ENCODE data around the gene ZNF140. TPM values are rescaled to one million over a fixed set of nuclear protein-coding genes. Genes with fewer than 3 reads are reported as not detected.

Gene ZNF140
- total and polyA plus RNA-seq, 2 donors (not counting 3 experiments of a cell fraction or from before 2014, with no cell fraction given) = 8.9 to 11.9 TPM

DNA sequence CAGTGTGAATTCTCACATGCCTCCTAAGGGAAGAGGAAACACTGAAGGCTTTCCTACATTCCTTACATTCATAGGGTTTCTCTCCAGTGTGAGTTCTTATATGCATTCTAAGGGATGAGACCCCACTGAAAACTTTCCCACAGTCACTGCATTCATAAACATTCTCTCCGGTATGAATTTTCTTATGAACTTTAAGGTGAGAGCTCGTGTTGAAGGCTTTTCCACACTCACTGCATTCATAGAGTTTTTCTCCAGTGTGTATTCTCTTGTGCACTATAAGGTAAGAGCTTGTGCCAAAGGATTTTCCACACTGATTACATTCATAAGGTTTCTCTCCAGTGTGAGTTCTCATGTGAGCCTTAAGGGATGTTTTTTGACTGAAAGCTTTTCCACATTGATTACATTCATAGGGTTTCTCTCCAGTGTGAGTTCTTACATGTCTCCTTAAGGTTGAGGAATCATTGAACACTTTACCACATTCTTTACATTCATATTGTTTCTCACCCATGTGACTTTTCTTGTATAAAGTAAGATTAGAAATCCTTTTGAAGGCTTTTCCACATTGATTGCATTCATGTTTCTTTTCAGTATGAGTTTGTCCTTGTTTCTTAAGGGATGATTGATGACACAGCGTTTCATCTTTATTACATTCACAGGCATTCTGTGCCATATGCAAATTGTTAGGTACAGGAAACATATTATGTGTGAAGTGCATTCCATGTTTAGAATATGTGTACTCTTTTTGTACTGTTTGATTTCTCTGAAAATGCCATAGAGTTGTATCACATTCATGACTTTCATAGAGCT, 39.9 kb downstream of the ZNF140 start:
- no peak overlapping the region for H3K4me3 ChIP-seq (replicated peaks in 1 of 3; ENCODE audit: insufficient read depth in 1 of 3, low read depth in 1 of 3, low read length in 3 of 3)
- no peak overlapping the region for H3K4me2 ChIP-seq (ENCODE audit: insufficient read depth, low read length)
- no peaks in the 10 kb centered on the region for H3K4me1 ChIP-seq (ENCODE audit: control insufficient read depth, extremely low read depth, insufficient read depth, low read length)
- CTCF ChIA-PET = no interaction called here
- peaks cover 17% of the 10 kb centered on the region for H3K9me3 ChIP-seq (replicated peaks; ENCODE audit: control insufficient read depth, insufficient read depth, low read length)
- POLR2A ChIA-PET = no interaction called here
- H3K27me3 ChIP-seq (ENCODE audit: control insufficient read depth in 2 of 2, insufficient read depth in 2 of 2, low read length in 2 of 2) = no peaks in the 10 kb centered on the region
- no peaks in the 10 kb centered on the region for H3K9me1 ChIP-seq (replicated peaks; ENCODE audit: control insufficient read depth, extremely low read depth, insufficient read depth, low read length)
- H3K79me2 ChIP-seq (ENCODE audit: control insufficient read depth, insufficient read depth, low read length) = no peaks in the 10 kb centered on the region
- H2AFZ ChIP-seq (ENCODE audit: low read depth, low read length) = no peak overlapping the region
- DNase-seq (ENCODE audit: low read depth, low spot score) = no peak
- no peaks in the 10 kb centered on the region for H3K36me3 ChIP-seq (ENCODE audit: control insufficient read depth in 2 of 2, extremely low read depth in 1 of 2, insufficient read depth in 2 of 2, low read length in 2 of 2)
- H3K27ac ChIP-seq (ENCODE audit: insufficient read depth, low read depth, low read length) = no peak overlapping the region
- TF ChIP-seq JUN (IDR thresholded peaks at IDR 0.05; ENCODE audit: borderline replicate concordance, insufficient read depth, insufficient read length, low read depth) = no peak
- no peak for TF ChIP-seq FOS (IDR thresholded peaks at IDR 0.05; ENCODE audit: borderline replicate concordance, insufficient read depth, low read length)
- TF ChIP-seq EZH2 (IDR thresholded peaks at IDR 0.05; ENCODE audit: borderline replicate concordance, low read depth, low read length, severe bottlenecking) = no peak
- no peak for TF ChIP-seq GATA2 (IDR thresholded peaks at IDR 0.05; ENCODE audit: insufficient read depth, insufficient read length, low read depth, low read length)
- TF ChIP-seq, protein P1, sequence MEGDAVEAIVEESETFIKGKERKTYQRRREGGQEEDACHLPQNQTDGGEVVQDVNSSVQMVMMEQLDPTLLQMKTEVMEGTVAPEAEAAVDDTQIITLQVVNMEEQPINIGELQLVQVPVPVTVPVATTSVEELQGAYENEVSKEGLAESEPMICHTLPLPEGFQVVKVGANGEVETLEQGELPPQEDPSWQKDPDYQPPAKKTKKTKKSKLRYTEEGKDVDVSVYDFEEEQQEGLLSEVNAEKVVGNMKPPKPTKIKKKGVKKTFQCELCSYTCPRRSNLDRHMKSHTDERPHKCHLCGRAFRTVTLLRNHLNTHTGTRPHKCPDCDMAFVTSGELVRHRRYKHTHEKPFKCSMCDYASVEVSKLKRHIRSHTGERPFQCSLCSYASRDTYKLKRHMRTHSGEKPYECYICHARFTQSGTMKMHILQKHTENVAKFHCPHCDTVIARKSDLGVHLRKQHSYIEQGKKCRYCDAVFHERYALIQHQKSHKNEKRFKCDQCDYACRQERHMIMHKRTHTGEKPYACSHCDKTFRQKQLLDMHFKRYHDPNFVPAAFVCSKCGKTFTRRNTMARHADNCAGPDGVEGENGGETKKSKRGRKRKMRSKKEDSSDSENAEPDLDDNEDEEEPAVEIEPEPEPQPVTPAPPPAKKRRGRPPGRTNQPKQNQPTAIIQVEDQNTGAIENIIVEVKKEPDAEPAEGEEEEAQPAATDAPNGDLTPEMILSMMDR (IDR thresholded peaks at IDR 0.05; ENCODE audit: extremely low read depth in 1 of 2, insufficient read depth in 1 of 2, low read depth in 1 of 2, low read length in 2 of 2) = no peak
- TF ChIP-seq POLR2AphosphoS5 (IDR thresholded peaks at IDR 0.05; ENCODE audit: insufficient read depth, low read depth, low read length) = no peak
- TF ChIP-seq POLR2A (IDR thresholded peaks at IDR 0.05; ENCODE audit: low read depth, low read length) = no peak
- TF ChIP-seq, protein P2, sequence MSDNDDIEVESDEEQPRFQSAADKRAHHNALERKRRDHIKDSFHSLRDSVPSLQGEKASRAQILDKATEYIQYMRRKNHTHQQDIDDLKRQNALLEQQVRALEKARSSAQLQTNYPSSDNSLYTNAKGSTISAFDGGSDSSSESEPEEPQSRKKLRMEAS (IDR thresholded peaks at IDR 0.05; ENCODE audit: insufficient read depth, insufficient read length) = no peak
- TF ChIP-seq MYC (IDR thresholded peaks at IDR 0.05; ENCODE audit: low read depth, low read length) = no peak
- H4K20me1 ChIP-seq (replicated peaks; ENCODE audit: control insufficient read depth, extremely low read depth, insufficient read depth, low read length) = no peaks in the 10 kb centered on the region
- no peak overlapping the region for H3K9ac ChIP-seq (replicated peaks; ENCODE audit: extremely low read depth, insufficient read depth, low read length)
- FAIRE-seq = no peak
- dilution Hi-C loops (cut with MboI; ENCODE audit: extremely low pct_ligation_motif_present, low sequenced_read_pairs) (no loop called here), intact Hi-C loops (cut with micrococcal nuclease) (no loop called here)
- no TSS peak for BruUV-seq (replicated peaks)

Data from endothelial cell of umbilical vein (primary cell).